H1 (cell line): Measurements from ENCODE around the gene DSTYK. TPM values are rescaled to one million over a fixed set of nuclear protein-coding genes. Genes with fewer than 3 reads are reported as not detected.

ENCODE experiments used
- CBX8 ChIP-seq: fragments of 300-800, 300-1000 bp; sonication (generic); IDR thresholded peaks from 2 replicates; pipeline ENCODE4 v1.7.1; 2016; ENCODE audit warnings: low read depth, low read length, borderline replicate concordance
- E2F6 ChIP-seq: IDR thresholded peaks from 2 replicates; pipeline ENCODE4 v1.6.1; 2012; ENCODE audit warnings: inconsistent platforms
- KDM1A ChIP-seq: fragments of 200-600, 300-600 bp; sonication (generic); IDR thresholded peaks from 2 replicates; pipeline ENCODE4 v1.7.1; 2016; ENCODE audit warnings: mild to moderate bottlenecking, low read length, borderline replicate concordance
- RXRA ChIP-seq: IDR thresholded peaks from 2 replicates; pipeline ENCODE4 v1.6.1; 2011; ENCODE audit warnings: low read depth, mild to moderate bottlenecking, low read length, moderate library complexity; ENCODE audit not compliant: insufficient read depth
- SRF ChIP-seq: IDR thresholded peaks from 2 replicates; pipeline ENCODE4 v1.6.1; 2011; ENCODE audit warnings: mild to moderate bottlenecking, low read depth, low read length, moderate library complexity
- TCF12 ChIP-seq: IDR thresholded peaks from 2 replicates; pipeline ENCODE4 v1.6.1; 2011; ENCODE audit warnings: low read depth, mild to moderate bottlenecking, low read length
- USF2 ChIP-seq: IDR thresholded peaks from 2 replicates; pipeline ENCODE4 v1.6.1; 2011; ENCODE audit warnings: low read length, improper control_type of control experiment
- polyA plus RNA-seq, 7 experiments: library from polyadenylated mRNA; depleted of rRNA in 3 of 7; stranded (reverse) in 5 of 7; unstranded in 2 of 7; fragments of >200 nt in 5 of 7; fragments of 200-250 nt in 2 of 7; gene quantifications; 1 replicate in 5 of 7; 2 replicates in 1 of 7; 4 replicates in 1 of 7; pipeline versions ENCODE4 v1.2.1 to v1.2.3, GENCODE V29; 2011 to 2013; ENCODE audit warnings: missing spikeins in 2 of 7, mixed read lengths in 2 of 7
- total RNA-seq: library from RNA; stranded (reverse); fragmentation: NEBNext Ultra II Directional; extraction: Animal tissue kit (Norgen Biotek cat#: 25700); gene quantifications from 2 replicates; pipeline ENCODE4 v1.2.1, GENCODE V29; 2021

Gene DSTYK
- total and polyA plus RNA-seq, 2 of the 8 experiments (the other 6 are each of a cell fraction or from before 2014, with no cell fraction given): 2.7 to 8.5 TPM

GRCh38 chr1:205237526-205238484, 26.3 kb upstream of the DSTYK start (continued):
- no peak for TF ChIP-seq SRF
- TF ChIP-seq TCF12: no peak
- no peak for TF ChIP-seq RXRA
- no peak for TF ChIP-seq USF2
- no peak for TF ChIP-seq KDM1A
- TF ChIP-seq E2F6: no peak
- TF ChIP-seq CBX8: no peak
